T-helper 2 cell treated with Interferon-gamma antibody and Interleukin-4, amounts not matched to agents 100 ng/mL and 5 ng/mL, for 36 hours (primary cell): ENCODE data around the gene PPP3CA. TPM values are rescaled to one million over a fixed set of nuclear protein-coding genes. Genes with fewer than 3 reads are reported as not detected.

Source experiments
- intact Hi-C: fragments of 100-400 bp; cut with micrococcal nuclease; formaldehyde crosslinking; loops from one replicate; pipeline ENCODE4 v1.15.1; 2023
- total RNA-seq: library from RNA; stranded (reverse); gene quantifications from 2 replicates; pipeline ENCODE4 v1.2.3, GENCODE V29; 2022

The PPP3CA gene
- total RNA-seq, 1 donor from 2014 or later, result 19.9 TPM

DNA sequence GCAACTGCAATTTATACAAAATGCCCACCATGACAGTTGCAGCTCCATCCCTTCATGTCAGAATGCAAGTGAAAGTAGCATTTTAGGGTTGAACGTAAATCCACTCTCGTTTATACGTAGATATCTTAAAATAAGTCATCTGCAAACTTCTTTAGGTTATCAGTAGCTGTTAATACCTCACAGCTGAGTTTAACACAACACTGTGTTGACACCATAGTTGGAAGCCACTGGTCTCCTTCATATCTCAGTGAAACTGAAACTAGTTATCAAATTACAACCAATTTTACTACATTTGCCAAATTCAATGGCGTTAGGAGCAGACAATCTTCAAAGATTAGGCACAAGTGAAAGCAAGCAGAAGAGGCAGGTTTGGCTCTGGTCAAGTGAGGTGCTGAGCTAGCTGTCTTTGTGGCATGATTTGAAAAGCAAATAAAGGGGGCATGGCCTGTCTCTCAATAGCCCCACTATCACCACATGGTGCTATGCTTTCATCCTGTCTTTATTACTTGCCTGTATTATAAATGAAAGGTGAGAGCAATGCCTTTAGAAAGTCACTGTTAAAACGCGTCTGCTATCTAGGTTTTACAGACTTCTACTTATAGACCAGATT is 12.3 kb downstream of the PPP3CA start:
- intact Hi-C loops, result no loop called here

DNA sequence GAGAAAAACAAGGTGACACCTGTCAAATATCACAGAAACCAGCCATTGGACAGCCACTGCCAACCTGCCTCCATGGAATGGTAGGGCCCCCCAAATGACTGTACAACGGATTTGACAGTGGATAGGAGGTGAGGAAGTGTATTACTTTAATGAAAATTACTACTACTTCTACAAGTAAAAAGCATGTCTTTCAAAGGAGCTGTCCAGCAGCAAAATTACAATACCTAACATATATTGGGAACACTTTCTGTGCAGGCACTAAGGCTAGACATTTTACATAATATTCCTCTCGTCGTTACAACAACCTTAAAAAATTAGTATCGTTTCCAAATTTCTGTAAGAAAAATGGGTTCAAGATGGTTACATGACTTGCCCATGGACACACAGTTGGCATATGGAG is 14.9 kb downstream of the PPP3CA start:
- intact Hi-C loops, result no loop called here

DNA sequence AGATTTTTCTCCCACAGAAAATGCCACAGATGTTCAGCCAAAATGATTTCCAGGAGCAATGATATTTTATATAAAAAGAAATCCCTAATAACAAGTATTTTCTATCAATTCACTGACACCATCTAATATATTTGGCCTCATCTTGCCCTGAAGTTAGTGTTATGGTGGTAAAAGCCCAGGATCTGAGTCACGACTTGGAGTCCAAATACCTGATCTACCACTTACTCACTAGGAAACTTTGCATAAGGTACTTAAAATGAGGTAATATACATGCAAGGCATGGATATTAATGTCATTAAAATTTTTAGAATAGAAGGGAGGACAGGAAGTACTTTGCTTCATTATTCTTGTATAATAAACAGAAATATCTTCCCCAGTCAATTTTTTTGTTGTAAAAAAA is 16.3 kb downstream of the PPP3CA start:
- intact Hi-C loops, result no loop called here

DNA sequence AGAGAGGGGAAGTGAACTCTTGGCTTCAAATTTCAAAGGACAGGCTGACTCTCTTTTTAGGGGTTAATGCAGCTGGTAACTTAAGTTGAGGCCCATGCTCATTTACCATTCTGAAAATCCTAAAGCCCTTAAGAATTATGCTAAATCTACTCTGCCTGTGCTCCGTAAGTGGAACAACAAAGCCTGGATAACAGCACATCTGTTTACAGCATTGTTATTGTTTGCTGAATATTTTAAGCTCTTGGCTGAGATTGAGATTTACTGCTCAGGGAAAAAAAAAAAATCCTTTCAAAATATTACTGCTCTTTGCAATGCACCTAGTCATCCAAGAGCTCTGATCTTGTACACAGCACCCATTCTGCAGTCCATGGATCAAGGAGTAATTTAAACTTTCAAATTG is 17.7 kb downstream of the PPP3CA start:
- intact Hi-C loops, result loop anchor here (5.0 kb wide), 2 partner anchors 122 to 307 kb away; no protein-coding TSS in a partner anchor

DNA sequence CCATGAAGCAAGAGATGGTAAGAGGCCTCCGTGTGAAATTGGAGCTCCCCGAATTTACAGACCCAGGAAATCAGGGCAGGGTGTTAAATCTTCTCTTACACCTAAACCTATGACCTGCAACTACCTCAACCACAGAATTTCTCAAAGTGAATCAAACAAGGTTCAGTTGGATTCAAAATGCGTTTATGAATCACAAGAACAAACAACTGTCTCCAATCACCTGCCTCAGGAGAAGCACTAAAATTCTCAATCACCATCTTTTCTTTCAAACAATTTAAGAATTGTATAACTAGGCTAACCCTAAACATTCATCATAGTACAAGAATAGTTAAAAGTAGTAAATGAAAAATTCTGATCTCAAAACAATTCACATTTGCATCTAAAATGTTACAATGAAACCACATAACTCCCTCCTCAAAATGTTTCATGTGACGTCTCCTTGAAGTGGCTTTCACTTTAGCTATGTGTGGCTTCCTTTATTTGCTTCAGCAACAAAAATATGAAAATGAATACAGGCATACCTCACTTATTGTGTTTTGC is 19.2 kb downstream of the PPP3CA start:
- intact Hi-C loops, result loop anchor here (1.0 to 5.0 kb wide), 4 partner anchors 19 to 306 kb away; partner anchors contain the start of gene PPP3CA

DNA sequence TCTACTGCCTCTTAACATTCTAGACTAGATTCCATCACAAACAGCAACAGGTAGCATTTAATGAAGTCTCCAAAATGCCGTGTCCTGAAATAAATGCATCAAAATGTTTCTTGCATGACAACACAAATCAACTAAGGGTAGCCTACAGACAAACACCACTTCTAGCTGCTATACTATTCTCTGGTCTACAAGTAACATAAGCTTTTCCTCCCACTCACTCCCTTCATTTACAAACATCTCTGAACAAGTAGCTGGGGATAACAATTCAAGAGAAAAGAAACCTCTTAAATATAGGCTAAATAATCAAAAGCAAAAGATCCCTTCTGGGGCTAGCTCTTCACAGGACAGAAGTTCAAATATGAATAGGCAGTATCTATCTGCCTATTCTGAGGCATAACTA is 20.8 kb downstream of the PPP3CA start:
- intact Hi-C loops, result loop anchor here (5.0 kb wide), 2 partner anchors 119 to 304 kb away; no protein-coding TSS in a partner anchor

DNA sequence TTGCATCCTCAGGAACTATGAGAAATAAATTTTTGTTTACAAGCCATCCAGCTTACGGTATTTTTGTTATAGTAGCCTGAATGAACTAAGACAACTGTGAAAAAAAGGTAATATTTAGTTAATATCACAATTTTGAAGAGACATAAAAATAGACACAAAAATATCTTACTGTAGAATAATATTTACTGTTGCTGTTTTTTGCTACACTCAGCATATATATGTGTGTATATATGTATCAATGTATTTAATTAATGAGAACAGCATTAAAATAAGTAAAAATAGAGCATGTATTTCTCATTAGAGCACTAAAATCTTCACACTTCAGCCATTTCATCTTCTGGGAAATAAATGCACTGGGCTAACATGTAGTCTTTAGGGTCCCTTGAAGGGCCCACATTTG is 24.6 kb downstream of the PPP3CA start:
- intact Hi-C loops, result no loop called here

DNA sequence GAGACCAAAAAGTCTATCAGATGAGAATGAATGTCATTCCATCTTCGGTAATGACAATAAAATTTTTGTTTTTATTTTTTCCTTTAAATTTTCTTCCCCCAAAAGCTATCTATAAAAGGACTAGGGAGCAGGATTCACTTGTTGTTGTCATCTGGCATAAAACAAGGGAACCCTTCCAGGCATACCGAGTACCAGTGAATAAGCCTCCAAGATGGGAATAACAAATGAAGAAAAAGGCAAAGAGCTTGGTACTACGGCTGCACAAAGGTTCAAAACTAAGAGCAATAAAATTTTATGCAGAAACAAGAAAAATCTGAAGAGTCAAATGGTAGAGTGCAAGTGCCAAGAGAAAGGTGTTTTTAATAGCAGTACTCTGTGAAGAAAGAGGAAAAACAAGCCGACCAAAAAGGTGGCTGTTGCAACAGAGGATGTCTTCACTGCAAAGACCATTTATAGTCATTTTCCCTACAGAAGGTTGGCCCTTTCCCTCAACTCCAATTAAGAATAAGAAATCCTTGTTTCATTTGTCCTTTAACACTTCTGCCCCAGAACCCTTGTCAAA is 25.8 kb downstream of the PPP3CA start:
- intact Hi-C loops, result no loop called here

DNA sequence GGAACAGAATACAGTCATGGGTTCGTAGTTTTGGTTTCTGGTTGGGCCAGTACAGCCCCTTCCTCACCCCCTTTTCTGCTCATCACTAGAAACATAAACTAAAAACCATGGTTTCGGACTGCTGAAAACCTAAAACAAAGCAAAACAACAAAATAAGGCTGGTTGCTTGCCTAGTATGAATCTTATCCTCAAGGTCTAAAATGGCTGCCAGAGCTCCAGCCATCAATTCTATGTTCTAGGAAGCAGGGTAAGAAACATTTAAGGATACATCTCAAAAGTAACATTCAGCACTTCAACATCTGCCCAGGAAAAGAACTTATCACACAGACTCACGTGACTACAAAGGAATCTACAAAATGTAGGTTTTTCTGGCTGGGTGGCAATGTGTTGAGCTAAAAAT is 31.5 kb downstream of the PPP3CA start:
- intact Hi-C loops, result no loop called here

DNA sequence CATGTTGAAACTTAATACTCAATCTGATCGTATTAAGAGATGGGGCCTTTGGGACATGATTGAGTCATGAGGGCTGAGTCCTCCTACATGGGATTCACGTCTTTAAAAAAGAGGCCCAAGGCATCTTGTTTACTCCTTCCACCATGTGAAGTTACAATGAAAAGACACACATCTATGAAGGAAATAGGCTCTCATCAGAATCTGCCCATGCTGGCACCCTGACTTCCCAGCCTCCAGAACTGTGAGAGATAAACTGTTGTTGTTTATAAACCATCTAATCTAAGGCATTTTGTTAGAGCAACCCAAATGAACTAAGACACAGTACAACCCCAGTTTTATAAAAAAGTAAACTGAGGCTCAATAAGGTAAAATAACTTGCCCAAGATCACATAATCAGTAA is 32.3 kb downstream of the PPP3CA start:
- intact Hi-C loops, result no loop called here

DNA sequence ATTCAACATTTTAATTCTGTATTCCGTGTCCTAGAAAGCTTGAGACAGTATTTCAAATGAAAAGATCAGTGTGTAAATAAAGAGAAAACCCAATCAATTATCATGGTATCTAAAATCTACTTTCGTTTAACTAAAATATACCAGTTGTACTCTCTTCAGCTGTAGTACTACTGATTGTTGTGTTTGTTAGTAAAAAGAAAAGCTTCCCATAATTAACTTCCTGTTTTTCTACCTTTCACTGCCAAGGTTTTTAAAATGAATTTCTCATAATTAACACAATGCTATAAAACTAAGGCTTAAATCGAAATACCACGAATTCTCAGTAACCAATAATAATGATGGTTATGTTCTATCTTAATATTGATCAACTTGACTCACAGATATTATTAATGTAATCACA is 37.4 kb downstream of the PPP3CA start:
- intact Hi-C loops, result no loop called here

DNA sequence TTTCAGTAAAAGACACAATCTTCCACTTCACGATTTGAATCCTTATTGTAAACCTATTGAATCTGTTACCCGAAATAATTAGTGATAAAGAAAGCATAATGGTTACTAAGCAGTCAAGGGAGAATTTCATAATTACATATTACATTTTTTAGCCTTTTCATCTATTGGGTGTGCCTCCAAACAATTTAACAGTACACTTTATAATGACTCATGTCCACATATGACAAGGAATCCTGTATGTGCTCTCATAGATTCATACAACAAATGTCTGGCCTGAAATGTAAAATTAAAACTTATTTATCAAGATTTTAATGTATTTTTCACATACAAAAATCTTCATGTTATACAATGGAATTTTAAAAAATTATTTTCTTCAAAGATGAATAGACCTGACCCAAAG is 39.4 kb downstream of the PPP3CA start:
- intact Hi-C loops, result no loop called here

DNA sequence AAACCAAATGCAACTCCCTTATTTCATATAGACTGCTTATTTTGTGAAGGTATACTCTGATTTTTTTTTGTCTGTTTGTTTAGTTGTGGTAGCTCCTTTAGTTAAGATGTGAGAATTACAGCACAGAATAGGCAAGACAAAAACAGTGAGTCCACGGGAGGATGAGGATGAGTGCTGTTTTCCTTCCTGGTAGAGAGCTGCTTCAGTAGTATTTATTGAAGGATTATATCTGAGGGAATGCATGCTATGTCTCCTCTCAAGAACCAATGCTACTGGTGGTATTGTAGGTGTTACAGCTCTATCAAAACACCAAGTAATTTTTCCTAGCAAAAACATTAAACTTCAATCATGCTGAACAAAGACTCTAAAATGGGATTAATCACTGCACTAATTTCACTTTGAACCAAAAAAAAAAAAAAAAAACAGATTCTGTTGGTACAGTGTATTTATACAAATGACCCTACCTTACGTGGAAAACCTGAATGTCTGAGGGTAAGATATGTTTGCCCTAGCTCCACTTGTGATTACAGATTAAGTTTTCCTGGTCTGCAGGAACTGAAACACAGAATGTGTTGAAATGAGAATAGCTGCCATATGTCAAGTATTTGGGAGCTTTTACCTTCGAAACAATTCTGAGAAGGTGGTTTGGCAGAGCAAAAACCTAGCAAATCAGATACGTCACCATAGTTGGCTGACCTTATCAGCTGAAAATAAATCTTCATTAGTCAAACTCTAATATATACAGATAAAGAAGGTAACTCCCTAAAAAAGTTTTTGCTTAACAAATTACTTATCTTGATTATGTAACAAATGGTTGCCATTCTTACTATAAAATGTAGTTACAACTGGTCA is 40.3 kb downstream of the PPP3CA start:
- intact Hi-C loops, result no loop called here

DNA sequence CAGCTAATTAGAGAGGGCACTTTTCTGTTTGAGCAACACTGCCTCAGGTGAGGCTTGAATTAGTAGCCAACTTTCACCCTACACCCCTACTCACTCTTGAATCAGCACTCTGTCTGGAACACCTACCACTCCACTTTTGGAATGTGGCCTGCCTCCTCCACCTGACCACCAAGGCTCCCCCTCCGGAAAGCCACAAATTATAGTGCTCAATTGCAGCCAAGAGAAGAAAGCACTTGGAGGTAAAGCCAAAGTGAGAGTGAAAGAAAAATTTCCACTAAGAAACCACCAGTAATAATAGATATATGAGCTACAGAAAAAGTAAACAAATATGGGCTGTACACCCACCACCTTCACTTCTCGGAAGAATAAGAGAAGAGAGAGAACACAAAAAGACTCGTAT is 41.1 kb downstream of the PPP3CA start:
- intact Hi-C loops, result no loop called here

DNA sequence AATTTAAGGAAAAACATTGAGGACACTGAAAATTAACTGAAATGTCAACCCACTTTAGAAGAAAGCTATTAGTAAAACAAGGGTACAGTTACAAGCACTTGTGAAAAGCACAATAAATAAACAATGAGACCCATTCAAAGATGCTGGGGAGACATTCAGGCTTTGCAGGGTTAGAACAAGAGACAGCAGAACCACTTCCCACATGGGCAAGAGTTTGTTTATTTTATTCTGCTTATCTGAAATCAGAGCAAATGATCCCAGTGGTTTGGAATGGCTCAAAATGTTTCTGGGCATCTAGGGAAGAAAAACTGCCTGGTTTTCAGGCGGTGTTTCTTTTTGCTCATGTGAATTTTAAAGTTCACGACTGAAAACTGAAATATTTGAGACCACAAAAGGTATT is 42.4 kb downstream of the PPP3CA start:
- intact Hi-C loops, result no loop called here

DNA sequence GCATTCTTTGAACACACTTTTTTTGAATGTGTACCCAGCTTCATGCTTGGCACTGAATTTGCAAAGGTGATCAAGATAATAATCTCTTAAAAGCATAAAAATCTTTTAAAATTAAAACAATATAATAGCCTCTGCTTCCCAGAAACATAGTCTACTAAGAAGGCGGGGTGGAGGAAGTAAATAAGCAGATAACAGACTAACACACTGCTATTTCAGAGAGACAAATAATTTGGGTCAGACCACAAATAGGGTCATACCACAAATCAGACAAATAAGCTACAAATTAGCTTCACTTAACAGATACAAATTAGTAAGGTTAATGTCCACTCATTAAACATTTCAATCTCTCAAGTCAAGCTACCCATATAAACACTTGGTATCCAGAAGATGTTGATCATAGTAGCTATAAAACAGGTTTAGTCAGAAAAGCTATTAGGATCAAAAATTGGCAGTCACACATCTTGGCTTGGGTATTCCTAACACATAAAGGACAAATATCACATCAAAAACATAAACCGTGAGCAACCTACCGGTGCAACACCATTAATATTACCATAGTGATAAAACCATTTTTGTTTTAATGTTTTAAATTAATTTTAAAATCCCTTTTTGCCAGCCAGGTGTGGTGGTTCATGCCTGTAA is 47.3 kb downstream of the PPP3CA start:
- intact Hi-C loops, result no loop called here

DNA sequence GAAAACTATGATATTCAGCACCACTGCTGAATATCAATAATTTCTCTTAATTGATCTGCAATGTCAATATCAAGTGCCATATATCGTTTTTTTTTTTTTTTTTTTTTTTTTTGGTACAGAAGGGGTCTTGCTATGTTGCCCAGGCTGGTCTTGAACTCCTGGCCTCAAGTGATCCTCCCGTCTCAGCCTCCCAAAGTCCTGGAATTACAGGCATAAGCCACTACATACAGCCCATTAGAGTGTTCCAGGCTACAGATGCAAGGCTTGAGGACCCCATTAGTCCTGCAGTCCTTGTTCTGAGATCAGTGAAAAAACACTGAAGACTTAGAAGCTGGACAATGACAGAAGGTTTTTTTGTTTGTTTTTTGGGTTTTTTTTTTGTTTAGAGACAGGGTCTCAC is 48.3 kb downstream of the PPP3CA start:
- intact Hi-C loops, result no loop called here

DNA sequence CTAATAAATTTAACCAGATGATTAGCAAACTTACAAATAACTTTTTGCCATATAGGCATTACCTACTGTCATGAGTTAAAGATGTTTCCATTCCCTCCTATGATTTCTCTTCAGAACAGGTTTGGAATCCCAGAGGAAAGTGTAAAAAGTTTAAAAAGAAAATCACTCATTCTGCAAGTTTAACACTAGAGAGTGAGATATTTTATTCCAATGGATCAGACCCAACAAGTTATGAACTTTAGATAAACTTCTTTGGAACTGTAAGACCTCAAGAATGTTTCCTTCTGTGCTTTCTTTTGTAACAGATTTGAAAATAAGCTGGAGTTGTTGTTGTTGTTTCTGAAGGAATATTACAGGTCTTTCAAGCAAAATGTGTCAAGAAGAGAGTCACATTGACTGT is 51.6 kb downstream of the PPP3CA start:
- intact Hi-C loops, result no loop called here

DNA sequence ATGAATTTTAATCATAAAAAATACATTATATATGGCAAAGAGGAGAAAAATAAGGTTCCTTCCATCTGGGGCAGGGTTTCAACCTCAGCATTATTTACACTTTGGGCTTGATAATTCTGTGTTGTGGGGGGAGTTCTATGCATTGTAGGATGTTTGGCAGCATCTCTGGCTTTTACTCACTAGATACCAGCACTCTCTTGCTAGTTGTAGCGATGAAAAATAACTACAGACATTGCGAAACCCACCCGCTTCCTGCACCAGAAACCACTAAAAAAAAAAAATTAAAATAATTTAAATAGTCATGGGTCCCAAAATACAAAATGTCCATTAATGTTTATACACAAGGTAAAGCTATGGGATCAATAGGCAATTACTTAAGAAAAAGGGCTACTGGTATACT is 52.7 kb downstream of the PPP3CA start:
- intact Hi-C loops, result no loop called here

DNA sequence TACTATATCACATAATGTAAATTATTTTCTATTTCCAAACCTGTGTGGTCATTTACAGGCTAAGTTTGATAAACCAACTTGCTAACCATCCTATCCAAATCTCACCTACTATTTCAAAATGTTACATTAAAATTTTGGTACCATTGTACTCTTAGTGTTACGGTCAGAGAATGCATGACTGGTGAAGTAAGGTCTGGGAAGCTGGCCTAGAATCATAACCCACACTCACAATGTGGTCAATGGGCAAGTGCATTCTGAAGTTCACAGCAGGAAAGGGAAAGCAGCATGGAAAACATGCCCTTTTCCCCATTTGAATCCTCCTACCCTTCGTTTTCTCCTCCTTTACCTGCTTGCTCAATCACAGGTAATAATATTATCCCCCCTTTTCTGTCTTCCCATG is 54.4 kb downstream of the PPP3CA start:
- intact Hi-C loops, result no loop called here

DNA sequence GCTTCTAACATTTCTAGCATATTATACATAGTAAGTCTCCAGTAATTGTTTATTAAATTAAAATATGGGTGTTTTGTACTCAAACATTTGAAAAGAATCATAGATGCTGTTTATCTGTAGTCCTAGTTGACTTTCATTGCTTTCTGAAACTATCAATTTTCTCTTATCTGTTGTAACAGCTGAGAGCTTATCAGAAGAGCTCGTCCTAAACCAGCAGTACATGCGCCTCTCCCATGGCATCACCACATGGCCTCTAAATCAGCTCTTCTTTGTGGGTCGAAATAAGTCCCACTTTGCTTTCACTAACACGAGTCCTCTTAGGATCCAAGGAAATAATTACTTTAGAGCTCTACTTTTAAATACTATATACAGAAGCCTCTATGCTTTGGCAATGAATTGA is 55.1 kb downstream of the PPP3CA start:
- intact Hi-C loops, result no loop called here

DNA sequence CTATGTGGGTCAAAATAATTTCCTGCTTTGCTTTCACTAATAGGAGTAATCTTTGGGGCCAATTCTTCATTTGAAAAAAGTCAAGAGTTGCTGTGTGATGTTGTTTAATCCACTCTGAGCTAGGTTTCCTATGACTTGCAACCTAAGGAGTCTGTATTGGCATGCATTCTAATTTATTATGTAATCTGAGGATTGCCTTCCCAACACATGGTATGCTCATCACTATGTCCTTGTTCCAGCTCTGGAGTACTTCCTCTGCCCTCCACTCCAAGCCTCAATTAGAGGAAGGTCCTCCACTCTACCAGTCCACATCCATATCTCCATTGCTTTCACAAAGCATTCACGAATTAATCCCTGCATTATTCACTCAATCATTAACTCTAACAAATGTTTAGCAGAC is 56.1 kb downstream of the PPP3CA start:
- intact Hi-C loops, result no loop called here
